ENCODE measurements around the gene FKBP3. TPM values are rescaled to one million over a fixed set of nuclear protein-coding genes. Genes with fewer than 3 reads are reported as not detected.

FKBP3 gene
- total RNA-seq, 1 experiment from 2014 or later: 53.5 TPM

DNA sequence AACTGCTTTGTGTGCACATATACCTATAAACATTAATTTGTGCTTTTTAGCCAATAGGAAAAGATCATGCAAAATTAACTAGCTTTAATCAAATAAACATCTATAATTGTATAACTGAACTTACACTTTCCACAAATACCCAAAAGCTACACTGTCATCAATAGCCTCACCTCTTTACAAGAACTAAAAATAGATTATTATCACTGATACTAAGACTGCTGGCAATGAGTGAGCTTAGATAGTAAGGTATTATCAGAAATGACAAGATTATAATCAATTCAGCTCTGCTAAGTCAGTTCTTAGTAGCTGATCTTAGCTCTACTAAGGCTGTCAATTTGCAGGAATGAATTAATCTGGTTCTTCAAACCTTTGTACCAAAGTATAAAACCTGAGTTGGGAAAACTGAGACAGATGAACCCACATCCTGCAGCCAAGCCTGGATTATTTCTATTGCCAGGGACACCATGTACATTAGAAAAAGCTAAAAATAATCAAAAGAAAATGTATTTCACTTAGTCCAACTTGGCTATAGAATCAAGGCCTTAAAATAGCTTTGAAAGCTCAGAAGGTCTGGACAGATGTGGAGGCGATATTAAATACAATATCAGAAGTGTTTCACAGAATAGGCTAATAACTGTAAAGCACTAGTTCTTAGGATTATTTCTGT is 5.2 kb downstream of the FKBP3 start:
- Histone ChIP-seq H3F3A (ENCODE audit: insufficient read depth, low read depth) (no peaks in the 10 kb centered on the region), H2AFZ (no peak overlapping the region), H3K9me2 (ENCODE audit: insufficient read depth) (no peaks in the 10 kb centered on the region), H3K27ac (no peak overlapping the region), H3K4me2 (no peak overlapping the region), H3K4me3 (no peak overlapping the region), H3K27me3 (ENCODE audit: insufficient read depth, low read depth) (no peaks in the 10 kb centered on the region), H3K79me2 (ENCODE audit: low read depth) (peaks cover 25% of the 10 kb centered on the region), H4K20me1 (ENCODE audit: insufficient read depth) (no peaks in the 10 kb centered on the region; the same call in 1 of the 2 replicates), H3K4me1 (replicated peaks; ENCODE audit: insufficient read depth) (0 out of 2 replicates have a peak, but pooled peaks cover 5% of the 10 kb centered on the region), H3K36me3 (ENCODE audit: low read depth) (peaks cover 7% of the 10 kb centered on the region; the same call in 1 of the 2 replicates), H3K9me3 (ENCODE audit: insufficient read depth, low read depth) (no peaks in the 10 kb centered on the region)
- TF ChIP-seq, protein P1, sequence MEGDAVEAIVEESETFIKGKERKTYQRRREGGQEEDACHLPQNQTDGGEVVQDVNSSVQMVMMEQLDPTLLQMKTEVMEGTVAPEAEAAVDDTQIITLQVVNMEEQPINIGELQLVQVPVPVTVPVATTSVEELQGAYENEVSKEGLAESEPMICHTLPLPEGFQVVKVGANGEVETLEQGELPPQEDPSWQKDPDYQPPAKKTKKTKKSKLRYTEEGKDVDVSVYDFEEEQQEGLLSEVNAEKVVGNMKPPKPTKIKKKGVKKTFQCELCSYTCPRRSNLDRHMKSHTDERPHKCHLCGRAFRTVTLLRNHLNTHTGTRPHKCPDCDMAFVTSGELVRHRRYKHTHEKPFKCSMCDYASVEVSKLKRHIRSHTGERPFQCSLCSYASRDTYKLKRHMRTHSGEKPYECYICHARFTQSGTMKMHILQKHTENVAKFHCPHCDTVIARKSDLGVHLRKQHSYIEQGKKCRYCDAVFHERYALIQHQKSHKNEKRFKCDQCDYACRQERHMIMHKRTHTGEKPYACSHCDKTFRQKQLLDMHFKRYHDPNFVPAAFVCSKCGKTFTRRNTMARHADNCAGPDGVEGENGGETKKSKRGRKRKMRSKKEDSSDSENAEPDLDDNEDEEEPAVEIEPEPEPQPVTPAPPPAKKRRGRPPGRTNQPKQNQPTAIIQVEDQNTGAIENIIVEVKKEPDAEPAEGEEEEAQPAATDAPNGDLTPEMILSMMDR (conservative IDR thresholded peaks at IDR 0.05): no peak
- TF ChIP-seq EZH2 (IDR thresholded peaks at IDR 0.05; ENCODE audit: low read depth): no peak
- POLR2A ChIA-PET (ENCODE audit: unreplicated experiment): no interaction called here
- DNase-seq: no peak
- BruUV-seq (replicated peaks): no TSS peak
- intact Hi-C loops (cut with micrococcal nuclease; ENCODE audit: unreplicated experiment): no loop called here
- CTCF ChIA-PET: no interaction called here

DNA sequence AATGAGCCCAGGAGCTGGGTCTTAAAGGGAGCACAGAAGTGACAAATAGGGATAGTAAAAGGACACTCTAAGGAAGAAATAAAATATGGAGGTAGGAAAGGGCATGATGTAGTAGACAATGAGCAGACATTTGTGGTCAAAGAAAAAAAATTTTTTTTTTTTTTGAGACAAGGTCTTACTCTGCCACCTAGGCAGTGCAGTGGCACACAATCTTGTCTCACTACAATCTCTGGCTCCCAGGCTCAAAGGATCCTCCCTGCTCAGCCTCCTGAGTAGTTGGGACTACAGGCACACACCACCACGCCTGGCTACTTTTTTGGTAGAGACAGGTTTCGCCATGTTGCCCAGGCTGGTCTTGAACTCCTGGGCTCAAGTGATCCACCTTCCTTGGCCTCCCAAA is 8.5 kb downstream of the FKBP3 start:
- Histone ChIP-seq H3K4me3 (no peak overlapping the region), H3K9me2 (ENCODE audit: insufficient read depth) (no peaks in the 10 kb centered on the region), H3F3A (ENCODE audit: insufficient read depth, low read depth) (no peaks in the 10 kb centered on the region), H3K27ac (no peak overlapping the region), H3K27me3 (ENCODE audit: insufficient read depth, low read depth) (no peaks in the 10 kb centered on the region), H3K4me2 (no peak overlapping the region), H3K36me3 (ENCODE audit: low read depth) (peaks cover 20% of the 10 kb centered on the region), H3K4me1 (replicated peaks; ENCODE audit: insufficient read depth) (no peaks in the 10 kb centered on the region), H4K20me1 (ENCODE audit: insufficient read depth) (no peaks in the 10 kb centered on the region; the same call in 1 of the 2 replicates), H3K79me2 (ENCODE audit: low read depth) (no peaks in the 10 kb centered on the region), H2AFZ (no peak overlapping the region), H3K9me3 (ENCODE audit: insufficient read depth, low read depth) (no peaks in the 10 kb centered on the region)
- intact Hi-C loops (cut with micrococcal nuclease; ENCODE audit: unreplicated experiment): no loop called here
- TF ChIP-seq, protein P1 (conservative IDR thresholded peaks at IDR 0.05): no peak
- no peak for TF ChIP-seq EZH2 (IDR thresholded peaks at IDR 0.05; ENCODE audit: low read depth)
- BruUV-seq (replicated peaks): no TSS peak
- CTCF ChIA-PET: no interaction called here
- POLR2A ChIA-PET (ENCODE audit: unreplicated experiment): no interaction called here
- DNase-seq: no peak

DNA sequence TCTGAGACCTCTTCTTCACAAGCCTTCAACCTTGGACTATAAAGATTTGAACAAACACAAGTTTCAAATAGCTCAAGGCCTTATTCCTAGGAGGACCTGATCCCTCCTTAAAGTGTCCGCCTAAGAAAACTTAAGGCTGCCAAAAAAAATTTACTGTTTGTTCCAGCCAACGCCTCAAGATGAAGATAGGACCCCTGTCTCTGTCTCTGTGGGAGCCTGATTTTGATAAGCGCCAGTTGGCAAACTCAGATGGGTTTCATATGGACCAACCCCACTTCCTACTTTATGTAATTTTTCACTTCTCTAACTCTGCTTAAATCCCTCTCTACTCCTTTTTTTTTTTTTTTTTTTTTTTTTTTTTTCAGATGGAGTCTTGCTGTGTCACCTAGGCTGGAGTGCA is 11.0 kb downstream of the FKBP3 start:
- intact Hi-C loops (cut with micrococcal nuclease; ENCODE audit: unreplicated experiment): no loop called here
- POLR2A ChIA-PET (ENCODE audit: unreplicated experiment): no interaction called here
- Histone ChIP-seq H3K27ac (no peak overlapping the region), H3F3A (ENCODE audit: insufficient read depth, low read depth) (no peaks in the 10 kb centered on the region; the same call in 1 of the 2 replicates), H3K4me2 (no peak overlapping the region), H3K36me3 (ENCODE audit: low read depth) (peaks cover 18% of the 10 kb centered on the region; the same call in 1 of the 2 replicates), H3K9me2 (ENCODE audit: insufficient read depth) (no peaks in the 10 kb centered on the region), H3K27me3 (ENCODE audit: insufficient read depth, low read depth) (no peaks in the 10 kb centered on the region), H3K9me3 (ENCODE audit: insufficient read depth, low read depth) (no peaks in the 10 kb centered on the region), H2AFZ (no peak overlapping the region), H4K20me1 (ENCODE audit: insufficient read depth) (no peaks in the 10 kb centered on the region; the same call in 1 of the 2 replicates), H3K79me2 (ENCODE audit: low read depth) (no peaks in the 10 kb centered on the region), H3K4me1 (replicated peaks; ENCODE audit: insufficient read depth) (no peaks in the 10 kb centered on the region), H3K4me3 (no peak overlapping the region)
- no TSS peak for BruUV-seq (replicated peaks)
- CTCF ChIA-PET: no interaction called here
- no peak for DNase-seq
- TF ChIP-seq, protein P1 (conservative IDR thresholded peaks at IDR 0.05): no peak
- no peak for TF ChIP-seq EZH2 (IDR thresholded peaks at IDR 0.05; ENCODE audit: low read depth)
